NCI-H1092 treated with DMSO at 0.1 percent for 48 hours (cell line): Measurements from ENCODE around the gene FBXW9.
"Not testable (repeated sequence)": the region's sequence is repeated elsewhere in the genome, so short reads cannot be mapped to it uniquely, and the experiment has no call there.

ENCODE experiments used
- DNase-seq: peaks from one replicate; lab custom pipeline; 2025; lab: John Stamatoyannopoulos, UW

Gene FBXW9

GRCh38 chr19:12715102-12715501 is 18.7 kb upstream of the FBXW9 start:
- DNase-seq = no peak

GRCh38 chr19:12713304-12713703 is 16.9 kb upstream of the FBXW9 start:
- DNase-seq = not testable (repeated sequence)

- not testable (repeated sequence) for DNase-seq
Observed at GRCh38 chr19:12712077-12712476, 15.6 kb upstream of the FBXW9 start.

- DNase-seq = no peak
Observed at GRCh38 chr19:12711187-12711586, 14.8 kb upstream of the FBXW9 start.

DNA sequence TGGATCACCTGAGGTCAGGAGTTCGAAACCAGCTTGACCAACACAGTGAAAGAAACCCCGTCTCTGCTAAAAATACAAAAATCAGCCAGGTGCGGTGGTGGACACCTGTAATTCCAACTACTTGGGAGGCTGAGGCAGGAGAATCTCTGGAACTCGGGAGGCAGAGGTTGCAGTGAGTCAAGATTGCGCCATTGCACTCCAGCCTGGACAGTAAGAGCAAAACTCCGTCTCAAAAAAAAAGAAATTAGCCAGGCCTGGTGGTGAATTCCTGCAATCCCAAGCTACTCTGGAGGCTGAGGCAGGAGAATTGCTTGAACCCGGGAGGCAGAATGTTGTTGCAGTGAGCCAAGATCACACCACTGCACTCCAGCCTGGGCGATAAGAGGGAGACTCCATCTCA is 12.2 kb upstream of the FBXW9 start:
- DNase-seq = no peak

DNA sequence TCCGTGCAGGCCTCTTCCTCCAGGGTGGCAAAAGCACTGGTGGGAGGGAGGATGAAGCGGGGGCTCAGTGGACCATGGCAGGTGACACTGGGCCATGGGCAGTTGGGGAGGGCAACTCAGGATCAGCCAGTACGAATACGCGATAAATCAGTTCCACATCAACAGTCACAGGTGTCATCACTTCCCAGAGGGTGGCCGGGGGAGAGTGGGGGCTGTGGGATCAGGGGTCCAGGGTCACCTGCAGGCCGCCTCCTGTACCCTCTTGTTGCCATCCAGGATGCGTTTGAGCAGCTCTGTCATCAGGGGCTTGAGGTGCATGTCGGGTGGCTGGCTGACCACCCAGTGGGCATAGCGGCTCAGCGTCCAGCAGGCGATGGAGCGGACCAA is 9.9 kb upstream of the FBXW9 start:
- DNase-seq = no peak

DNA sequence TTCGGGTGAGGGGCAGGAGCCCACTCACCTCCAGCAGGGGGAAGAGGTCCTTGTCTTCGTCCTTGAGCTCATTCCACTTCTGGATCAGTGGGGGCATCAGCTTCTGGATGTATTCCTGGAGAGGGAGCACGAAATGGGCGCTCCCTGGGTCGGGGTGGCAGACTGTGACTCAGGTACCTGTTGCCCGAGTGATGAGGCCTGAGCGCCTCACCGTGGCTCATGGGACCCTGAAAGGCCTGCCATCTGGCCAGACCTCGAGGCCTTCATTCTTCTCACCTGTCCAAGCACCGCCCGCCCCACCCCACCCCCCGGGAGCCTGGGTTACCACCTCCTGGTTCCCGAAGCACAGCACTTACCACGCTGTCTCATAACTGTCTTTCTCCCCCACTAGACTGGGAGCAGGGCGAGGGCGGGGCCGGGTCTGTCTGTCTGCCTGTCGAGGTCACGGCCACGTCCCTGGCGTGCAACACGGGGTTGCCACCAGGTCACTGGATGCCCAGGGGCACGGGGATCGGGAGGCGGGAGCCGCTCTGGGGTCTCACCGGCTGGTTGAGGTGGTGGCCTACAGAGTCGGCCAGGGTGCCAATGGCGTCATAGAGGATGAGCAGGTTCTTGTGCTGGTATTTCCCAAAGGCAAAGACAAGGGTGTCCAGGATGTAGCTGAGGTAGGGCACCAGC is 9.4 kb upstream of the FBXW9 start:
- DNase-seq = no peak

GRCh38 chr19:12705169-12705568 is 8.7 kb upstream of the FBXW9 start:
- DNase-seq = no peak

GRCh38 chr19:12703046-12703445 is 6.6 kb upstream of the FBXW9 start:
- DNase-seq = no peak

DNA sequence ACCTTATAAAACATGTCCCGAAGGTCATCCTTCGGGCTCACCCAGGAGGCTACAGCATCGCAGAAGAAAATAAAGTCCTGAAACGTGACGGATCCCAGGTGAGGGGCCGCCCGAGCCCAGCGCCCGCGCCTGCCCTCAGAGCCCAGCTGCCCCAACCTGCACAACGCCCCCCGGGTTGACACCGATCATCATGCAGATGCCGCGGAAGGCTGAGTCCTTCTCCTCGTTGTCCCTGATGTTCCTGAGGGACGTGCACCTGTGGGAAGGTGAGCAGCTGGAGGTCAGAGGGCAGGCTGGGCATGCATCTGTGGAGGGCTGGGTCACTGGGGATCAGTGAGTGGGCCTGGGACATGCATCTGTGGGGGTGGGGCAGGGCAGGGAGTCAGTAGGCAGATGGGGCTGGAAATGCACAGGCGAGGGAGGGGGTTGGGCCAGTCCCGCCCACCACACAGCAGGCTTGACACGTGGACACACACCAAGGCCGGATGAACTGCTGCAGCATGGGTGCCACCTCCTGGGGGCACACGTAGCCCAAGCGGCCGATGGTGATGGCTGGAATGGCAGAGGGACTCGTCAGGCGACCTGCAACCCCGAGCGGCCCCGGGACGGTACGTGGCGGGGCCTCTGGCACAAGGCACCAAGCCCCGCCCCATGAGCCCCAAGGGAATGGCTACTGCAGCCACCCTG is 5.3 kb upstream of the FBXW9 start:
- DNase-seq = no peak

- no peak for DNase-seq
Observed at GRCh38 chr19:12698138-12698537, 1.7 kb upstream of the FBXW9 start.

- not testable (repeated sequence) for DNase-seq
Observed at GRCh38 chr19:12697425-12697824, 994 bp upstream of the FBXW9 start.

DNA sequence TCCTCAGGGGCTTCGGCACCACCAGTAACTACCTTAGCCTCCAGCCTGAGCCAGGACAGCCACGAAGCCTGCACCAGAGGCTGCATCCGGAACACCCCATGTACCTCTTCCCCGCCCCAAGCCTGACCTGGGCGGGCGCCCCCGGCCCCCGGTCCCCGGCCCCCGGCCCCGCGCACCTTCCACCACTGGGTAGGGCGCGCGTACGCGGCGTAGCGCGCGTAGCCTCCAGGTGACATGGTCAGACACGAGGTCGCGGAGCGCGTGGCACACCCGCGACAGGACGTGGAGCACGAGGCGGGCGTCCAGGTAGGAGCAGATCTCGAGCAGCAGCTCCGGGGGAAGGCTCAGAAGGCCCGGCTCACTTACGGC is 450 bp downstream of the FBXW9 start:
- no peak for DNase-seq

DNA sequence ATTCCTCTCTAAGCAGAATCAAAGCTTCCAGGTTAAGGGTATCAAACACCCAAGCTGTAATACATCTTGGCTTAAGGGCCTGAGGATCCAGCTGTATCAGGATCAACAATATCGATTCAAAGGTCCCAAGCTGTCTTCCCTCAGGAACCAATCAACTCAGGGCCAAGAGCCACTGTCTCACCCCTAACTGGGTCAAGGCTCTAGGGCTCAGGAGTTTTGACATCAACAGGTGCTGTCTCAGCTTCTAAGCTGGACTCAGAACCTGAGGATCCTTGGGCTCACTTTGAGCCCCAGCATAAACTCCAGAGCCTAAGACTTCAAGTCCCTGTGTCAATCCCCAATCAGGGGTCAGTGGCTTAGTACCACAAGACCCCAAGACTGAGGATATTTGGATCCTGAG is 917 bp downstream of the FBXW9 start:
- DNase-seq = no peak

- DNase-seq = no peak
Observed at GRCh38 chr19:12695096-12695495, 1.3 kb downstream of the FBXW9 start.

GRCh38 chr19:12694641-12695040 is 1.8 kb downstream of the FBXW9 start:
- DNase-seq = no peak

DNA sequence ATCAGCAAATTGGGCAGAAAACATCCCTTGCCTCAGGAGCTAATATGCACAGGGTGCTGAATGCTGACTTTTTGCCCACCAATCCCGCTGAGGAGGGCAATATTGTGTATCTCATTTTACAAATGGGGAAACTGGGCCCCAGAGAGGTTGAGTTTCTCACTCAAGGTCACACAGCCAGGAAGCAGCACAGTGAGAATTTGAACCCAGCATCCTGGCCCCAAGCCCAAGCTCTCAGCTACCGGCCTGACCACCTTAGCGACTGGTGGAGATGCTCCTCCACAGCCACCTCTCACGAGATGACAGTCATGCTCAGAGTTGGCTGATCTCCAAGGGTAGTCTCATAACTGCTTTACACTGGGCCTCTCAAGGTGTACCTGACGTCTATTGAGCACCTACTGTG is 3.5 kb downstream of the FBXW9 start:
- no peak for DNase-seq

- DNase-seq = no peak
Observed at GRCh38 chr19:12689581-12690216, 6.7 kb downstream of the FBXW9 start.

DNA sequence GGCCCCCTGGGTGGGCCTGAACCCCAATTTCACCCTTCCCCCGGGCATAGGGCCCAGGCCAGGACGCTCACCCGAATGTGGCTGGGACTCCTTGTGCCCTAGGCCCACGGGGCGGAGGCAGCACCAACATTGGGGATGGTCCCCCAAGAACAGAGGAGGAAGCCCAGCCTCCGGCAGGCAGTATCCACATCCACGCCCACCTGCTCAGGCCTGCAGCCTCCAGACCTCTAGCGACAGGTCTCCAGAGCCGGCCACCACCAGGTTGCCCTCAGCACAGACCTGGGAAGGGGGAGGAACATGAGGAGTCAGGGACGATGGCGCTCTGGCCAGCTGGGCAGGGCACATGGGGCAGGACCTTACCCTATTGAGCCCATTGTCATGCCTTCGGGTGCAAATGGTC is 7.4 kb downstream of the FBXW9 start:
- no peak for DNase-seq

DNA sequence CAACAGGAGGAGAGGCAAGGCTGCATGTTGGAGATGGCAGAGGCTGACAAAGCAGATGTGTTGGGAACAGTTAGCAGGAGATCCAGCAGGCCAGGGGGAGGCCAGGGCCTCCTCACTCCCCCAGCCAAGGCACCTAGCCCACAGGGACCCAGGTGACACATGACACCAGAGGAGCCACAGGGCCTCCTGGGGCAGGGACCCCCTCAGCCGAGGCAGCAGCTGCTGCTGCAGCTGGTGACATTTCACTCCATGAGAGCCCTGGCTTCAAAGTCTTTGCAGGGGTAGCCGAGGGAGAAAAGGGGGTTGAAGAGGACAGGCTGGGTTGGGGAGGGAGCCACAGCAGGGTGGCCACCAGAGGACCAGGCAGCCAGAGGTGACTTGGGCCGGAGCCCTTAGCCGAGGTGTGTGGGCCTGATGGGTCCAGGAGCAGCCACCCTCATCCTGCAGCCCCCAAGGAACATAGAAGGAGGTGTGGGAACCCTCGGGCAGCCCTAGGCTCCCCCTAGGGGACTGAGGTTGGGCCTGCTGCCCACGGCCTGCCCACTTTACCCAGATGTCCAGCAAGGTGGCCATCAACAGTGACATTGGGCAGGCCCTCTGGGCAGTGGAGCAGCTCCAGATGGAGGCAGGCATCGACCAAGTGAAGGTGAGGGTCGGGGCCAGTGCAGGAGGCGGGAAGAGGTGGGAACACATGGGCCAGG is 8.8 kb downstream of the FBXW9 start, which contains the start of gene GNG14:
Gene GNG14 (plus strand): TSS at position 503 of the 701 bp plus-strand sequence. CDS start 51 bp downstream, at position 554.
- DNase-seq = no peak

DNA sequence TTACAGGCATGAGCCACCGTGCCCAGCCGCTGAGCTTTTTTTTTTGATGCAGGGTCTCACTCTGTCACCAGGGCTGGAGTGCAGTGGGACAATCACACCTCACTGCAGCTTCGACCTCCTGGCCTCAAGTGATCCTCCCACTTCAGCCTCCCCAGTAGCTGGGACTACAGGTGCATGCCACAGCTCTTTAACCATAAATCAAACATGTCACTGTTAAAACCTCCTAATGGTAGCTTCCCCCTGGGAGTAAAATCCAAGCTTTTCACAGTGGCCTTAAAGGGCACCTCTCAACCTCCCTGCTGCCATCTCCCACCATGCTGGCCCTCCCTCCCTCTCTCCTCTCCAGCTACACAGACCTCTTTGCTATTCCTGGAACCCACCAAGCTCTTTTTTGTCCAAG is 10.6 kb downstream of the FBXW9 start:
- no peak for DNase-seq

DNA sequence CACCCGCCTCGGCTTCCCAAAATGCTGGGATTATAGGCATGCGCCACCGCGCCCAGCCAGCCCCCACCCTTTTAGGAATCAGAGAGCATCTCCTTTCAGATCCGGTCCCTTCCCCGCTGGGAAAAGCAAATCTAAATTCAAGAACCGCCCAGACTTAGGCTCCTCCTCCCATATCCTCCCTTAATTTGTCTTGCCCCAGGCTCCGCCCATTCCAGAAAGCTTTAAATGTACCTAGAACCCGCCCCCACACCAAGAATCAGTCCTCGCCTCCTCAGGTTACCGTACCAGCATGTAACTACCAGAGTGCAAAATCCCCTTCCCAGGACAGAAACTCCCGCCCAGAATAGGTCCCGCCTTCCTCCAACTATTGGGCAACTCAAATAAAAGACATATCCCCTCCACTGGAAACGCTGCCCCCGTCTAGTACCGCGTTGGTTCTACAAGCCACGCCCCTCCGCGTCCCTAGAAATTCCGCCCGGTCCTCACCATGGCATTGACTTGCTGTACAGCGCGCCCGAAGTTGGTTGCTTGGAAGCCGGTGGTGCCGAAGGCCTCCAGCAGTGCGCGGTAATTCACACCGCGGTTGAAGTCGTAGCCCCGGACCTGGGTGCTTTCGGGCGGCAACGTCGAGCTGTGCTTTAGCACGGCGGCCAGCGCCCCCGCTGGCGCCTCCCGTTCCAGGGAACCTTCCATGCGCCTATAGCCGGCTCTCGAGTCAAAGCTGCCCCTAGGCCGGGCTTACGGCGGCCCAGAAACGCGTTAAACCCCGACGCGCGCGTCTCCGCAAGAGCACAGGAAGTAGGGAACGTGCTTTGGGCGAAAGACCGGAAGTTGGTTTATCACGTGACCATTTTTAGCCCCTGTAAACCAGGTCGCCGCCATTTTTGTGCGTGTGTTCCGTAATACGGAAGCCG is 15.1 kb downstream of the FBXW9 start, which contains the start of gene DHPS:
Gene DHPS (minus strand): TSS at position 807 of the 914 bp plus-strand sequence. CDS start 114 bp downstream, at position 693.
- DNase-seq = peak; percentile 96
